Measurements from ENCODE around the gene ABCA4.

ABCA4 gene

DNA sequence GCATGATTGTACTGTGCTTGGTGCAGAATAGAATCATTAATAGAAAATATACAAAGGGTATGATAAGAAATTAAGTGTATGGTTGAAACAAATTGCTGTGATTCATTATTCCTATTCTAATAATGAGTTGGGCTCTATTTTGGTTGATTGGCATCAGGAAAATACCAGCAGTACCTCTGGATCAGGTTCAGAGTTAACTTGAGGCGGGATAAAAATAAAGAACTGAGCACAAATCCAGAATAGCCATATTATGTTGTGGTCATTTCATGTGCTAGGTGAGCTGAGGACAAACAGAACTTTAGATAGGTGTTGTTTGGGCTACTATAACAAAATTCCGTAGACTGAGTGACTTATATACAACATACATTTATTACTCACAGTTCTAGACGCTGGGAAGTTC is 151.1 kb downstream of the ABCA4 start:
- TF ChIP-seq ZC3H10 (CRISPR knock-in tag; IDR thresholded peaks at IDR 0.05) (no peak), TOX (CRISPR knock-in tag; IDR thresholded peaks at IDR 0.05; ENCODE audit: borderline replicate concordance) (no peak), BACH2 (CRISPR knock-in tag; IDR thresholded peaks at IDR 0.05; ENCODE audit: borderline replicate concordance) (no peak), GLIS3 (CRISPR knock-in tag; IDR thresholded peaks at IDR 0.05) (no peak), ISL1 (CRISPR knock-in tag; IDR thresholded peaks at IDR 0.05) (no peak), ARNTL (CRISPR knock-in tag; IDR thresholded peaks at IDR 0.05; ENCODE audit: borderline replicate concordance, low read depth) (no peak), CSDC2 (CRISPR knock-in tag; IDR thresholded peaks at IDR 0.05) (no peak), TCF4 (CRISPR knock-in tag; IDR thresholded peaks at IDR 0.05; ENCODE audit: borderline replicate concordance) (no peak), ZFP3 (CRISPR knock-in tag; IDR thresholded peaks at IDR 0.05) (no peak), ZNF565 (CRISPR knock-in tag; conservative IDR thresholded peaks at IDR 0.05; ENCODE audit: low read depth) (no peak)
- TF ChIP-seq, protein P1, sequence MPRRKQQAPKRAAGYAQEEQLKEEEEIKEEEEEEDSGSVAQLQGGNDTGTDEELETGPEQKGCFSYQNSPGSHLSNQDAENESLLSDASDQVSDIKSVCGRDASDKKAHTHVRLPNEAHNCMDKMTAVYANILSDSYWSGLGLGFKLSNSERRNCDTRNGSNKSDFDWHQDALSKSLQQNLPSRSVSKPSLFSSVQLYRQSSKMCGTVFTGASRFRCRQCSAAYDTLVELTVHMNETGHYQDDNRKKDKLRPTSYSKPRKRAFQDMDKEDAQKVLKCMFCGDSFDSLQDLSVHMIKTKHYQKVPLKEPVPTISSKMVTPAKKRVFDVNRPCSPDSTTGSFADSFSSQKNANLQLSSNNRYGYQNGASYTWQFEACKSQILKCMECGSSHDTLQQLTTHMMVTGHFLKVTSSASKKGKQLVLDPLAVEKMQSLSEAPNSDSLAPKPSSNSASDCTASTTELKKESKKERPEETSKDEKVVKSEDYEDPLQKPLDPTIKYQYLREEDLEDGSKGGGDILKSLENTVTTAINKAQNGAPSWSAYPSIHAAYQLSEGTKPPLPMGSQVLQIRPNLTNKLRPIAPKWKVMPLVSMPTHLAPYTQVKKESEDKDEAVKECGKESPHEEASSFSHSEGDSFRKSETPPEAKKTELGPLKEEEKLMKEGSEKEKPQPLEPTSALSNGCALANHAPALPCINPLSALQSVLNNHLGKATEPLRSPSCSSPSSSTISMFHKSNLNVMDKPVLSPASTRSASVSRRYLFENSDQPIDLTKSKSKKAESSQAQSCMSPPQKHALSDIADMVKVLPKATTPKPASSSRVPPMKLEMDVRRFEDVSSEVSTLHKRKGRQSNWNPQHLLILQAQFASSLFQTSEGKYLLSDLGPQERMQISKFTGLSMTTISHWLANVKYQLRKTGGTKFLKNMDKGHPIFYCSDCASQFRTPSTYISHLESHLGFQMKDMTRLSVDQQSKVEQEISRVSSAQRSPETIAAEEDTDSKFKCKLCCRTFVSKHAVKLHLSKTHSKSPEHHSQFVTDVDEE (CRISPR knock-in tag; IDR thresholded peaks at IDR 0.05), result no peak
- TF ChIP-seq, protein P2, sequence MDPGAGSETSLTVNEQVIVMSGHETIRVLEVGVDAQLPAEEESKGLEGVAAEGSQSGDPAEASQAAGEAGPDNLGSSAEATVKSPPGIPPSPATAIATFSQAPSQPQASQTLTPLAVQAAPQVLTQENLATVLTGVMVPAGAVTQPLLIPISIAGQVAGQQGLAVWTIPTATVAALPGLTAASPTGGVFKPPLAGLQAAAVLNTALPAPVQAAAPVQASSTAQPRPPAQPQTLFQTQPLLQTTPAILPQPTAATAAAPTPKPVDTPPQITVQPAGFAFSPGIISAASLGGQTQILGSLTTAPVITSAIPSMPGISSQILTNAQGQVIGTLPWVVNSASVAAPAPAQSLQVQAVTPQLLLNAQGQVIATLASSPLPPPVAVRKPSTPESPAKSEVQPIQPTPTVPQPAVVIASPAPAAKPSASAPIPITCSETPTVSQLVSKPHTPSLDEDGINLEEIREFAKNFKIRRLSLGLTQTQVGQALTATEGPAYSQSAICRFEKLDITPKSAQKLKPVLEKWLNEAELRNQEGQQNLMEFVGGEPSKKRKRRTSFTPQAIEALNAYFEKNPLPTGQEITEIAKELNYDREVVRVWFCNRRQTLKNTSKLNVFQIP (CRISPR knock-in tag; IDR thresholded peaks at IDR 0.05; ENCODE audit: borderline replicate concordance, low read depth), result no peak
- TF ChIP-seq, protein P3, sequence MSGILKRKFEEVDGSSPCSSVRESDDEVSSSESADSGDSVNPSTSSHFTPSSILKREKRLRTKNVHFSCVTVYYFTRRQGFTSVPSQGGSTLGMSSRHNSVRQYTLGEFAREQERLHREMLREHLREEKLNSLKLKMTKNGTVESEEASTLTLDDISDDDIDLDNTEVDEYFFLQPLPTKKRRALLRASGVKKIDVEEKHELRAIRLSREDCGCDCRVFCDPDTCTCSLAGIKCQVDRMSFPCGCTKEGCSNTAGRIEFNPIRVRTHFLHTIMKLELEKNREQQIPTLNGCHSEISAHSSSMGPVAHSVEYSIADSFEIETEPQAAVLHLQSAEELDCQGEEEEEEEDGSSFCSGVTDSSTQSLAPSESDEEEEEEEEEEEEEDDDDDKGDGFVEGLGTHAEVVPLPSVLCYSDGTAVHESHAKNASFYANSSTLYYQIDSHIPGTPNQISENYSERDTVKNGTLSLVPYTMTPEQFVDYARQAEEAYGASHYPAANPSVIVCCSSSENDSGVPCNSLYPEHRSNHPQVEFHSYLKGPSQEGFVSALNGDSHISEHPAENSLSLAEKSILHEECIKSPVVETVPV (CRISPR knock-in tag; IDR thresholded peaks at IDR 0.05), result no peak
- TF ChIP-seq, protein P4, sequence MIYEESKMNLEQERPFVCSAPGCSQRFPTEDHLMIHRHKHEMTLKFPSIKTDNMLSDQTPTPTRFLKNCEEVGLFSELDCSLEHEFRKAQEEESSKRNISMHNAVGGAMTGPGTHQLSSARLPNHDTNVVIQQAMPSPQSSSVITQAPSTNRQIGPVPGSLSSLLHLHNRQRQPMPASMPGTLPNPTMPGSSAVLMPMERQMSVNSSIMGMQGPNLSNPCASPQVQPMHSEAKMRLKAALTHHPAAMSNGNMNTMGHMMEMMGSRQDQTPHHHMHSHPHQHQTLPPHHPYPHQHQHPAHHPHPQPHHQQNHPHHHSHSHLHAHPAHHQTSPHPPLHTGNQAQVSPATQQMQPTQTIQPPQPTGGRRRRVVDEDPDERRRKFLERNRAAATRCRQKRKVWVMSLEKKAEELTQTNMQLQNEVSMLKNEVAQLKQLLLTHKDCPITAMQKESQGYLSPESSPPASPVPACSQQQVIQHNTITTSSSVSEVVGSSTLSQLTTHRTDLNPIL (CRISPR knock-in tag; IDR thresholded peaks at IDR 0.05; ENCODE audit: low read depth), result no peak

DNA sequence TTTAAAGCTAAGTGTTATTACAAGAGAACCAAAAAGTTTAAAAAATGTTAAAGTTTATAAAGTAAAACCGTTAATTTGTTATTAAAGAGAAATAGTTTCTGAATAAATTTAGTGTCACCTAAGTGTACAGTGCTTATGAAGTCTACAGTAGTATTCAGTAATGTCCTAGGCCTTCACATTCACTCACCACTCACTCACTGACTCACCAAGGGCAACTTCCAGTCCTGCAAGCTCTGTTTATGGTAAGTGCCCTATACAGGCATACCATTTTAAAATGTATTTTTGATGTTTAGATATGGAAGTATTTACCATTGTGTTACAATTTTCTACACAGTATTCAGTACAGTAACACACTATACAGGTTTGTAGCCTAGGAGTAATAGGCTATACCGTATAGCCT is 151.6 kb downstream of the ABCA4 start:
- ATAC-seq, result no peak
- TF ChIP-seq ZNF70 (CRISPR knock-in tag; IDR thresholded peaks at IDR 0.05) (no peak), ZFP30 (CRISPR knock-in tag; IDR thresholded peaks at IDR 0.05) (no peak)

More for the DNA sequence above, 151.1 kb downstream of the ABCA4 start:
- ATAC-seq, result no peak

DNA sequence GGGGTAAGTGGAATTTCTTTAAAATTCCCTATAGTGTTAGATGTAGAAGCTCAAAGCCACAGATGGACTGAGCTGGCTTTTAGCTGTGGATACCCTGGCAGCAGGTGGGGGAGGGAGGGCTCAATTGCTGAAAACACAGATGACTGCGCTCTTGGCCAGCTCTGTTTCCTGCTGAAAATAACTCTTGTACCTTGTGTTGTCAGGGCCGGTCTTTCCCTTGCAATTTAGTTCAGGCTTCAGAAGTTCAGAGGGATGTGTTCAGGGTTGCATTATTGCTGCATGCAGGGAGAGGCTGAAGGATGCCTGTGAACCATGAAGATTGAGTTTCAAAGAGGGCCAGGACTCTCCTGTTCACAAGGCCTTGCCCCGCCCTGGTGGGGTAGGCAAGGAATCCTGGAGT is 153.6 kb downstream of the ABCA4 start:
- no peak for TF ChIP-seq ARNTL (CRISPR knock-in tag; IDR thresholded peaks at IDR 0.05; ENCODE audit: borderline replicate concordance, low read depth)
- no peak for TF ChIP-seq ZFP3 (CRISPR knock-in tag; IDR thresholded peaks at IDR 0.05)
- ATAC-seq, result no peak

DNA sequence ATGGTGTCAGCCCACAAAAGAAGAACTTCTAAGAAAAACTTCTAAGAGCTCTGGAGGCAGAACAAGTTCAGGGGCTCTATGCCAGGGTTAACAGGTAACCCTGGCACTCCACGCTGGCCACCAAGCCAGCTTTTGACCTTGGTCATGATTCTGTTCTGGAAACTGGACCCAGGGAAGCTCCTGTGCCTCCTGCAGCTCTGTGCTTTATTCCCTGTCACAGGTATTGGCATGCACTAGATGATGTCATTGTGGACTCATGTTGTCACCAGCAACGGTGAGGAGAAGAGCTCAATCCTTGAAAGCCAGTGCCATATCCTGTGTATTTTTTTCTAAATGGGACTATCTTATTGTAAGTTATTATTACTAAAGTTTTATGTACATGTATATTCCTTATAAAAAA is 155.1 kb downstream of the ABCA4 start:
- TF ChIP-seq, protein P2 (CRISPR knock-in tag; IDR thresholded peaks at IDR 0.05; ENCODE audit: borderline replicate concordance, low read depth), result no peak
- no peak for TF ChIP-seq GLIS3 (CRISPR knock-in tag; IDR thresholded peaks at IDR 0.05)
- TF ChIP-seq, protein P5, sequence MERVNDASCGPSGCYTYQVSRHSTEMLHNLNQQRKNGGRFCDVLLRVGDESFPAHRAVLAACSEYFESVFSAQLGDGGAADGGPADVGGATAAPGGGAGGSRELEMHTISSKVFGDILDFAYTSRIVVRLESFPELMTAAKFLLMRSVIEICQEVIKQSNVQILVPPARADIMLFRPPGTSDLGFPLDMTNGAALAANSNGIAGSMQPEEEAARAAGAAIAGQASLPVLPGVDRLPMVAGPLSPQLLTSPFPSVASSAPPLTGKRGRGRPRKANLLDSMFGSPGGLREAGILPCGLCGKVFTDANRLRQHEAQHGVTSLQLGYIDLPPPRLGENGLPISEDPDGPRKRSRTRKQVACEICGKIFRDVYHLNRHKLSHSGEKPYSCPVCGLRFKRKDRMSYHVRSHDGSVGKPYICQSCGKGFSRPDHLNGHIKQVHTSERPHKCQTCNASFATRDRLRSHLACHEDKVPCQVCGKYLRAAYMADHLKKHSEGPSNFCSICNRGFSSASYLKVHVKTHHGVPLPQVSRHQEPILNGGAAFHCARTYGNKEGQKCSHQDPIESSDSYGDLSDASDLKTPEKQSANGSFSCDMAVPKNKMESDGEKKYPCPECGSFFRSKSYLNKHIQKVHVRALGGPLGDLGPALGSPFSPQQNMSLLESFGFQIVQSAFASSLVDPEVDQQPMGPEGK (CRISPR knock-in tag; IDR thresholded peaks at IDR 0.05; ENCODE audit: borderline replicate concordance), result no peak
- no peak for TF ChIP-seq ZFP30 (CRISPR knock-in tag; IDR thresholded peaks at IDR 0.05)
- TF ChIP-seq ZNF565 (CRISPR knock-in tag; conservative IDR thresholded peaks at IDR 0.05; ENCODE audit: low read depth), result no peak
- no peak for TF ChIP-seq ZC3H10 (CRISPR knock-in tag; IDR thresholded peaks at IDR 0.05)
- TF ChIP-seq SNAI2 (CRISPR knock-in tag; IDR thresholded peaks at IDR 0.05), result no peak
- no peak for TF ChIP-seq RARB (CRISPR knock-in tag; IDR thresholded peaks at IDR 0.05)
- no peak for TF ChIP-seq OSR1 (CRISPR knock-in tag; IDR thresholded peaks at IDR 0.05)
- no peak for ATAC-seq

All from SK-N-SH treated with all-trans-retinoic acid at 6 μM for 48 hours (cell line).